ENCODE data around the gene HOXA10. TPM values are rescaled to one million over a fixed set of nuclear protein-coding genes. Genes with fewer than 3 reads are reported as not detected.

HOXA10 gene
- total and polyA plus RNA-seq, 4 donors = 0.21 to 0.29 (median 0.26) TPM; not detected in 1

- no peak overlapping the region for H3K4me3 ChIP-seq
- TF ChIP-seq CTCF (IDR thresholded peaks at IDR 0.05; ENCODE audit: control extremely low read depth, extremely low read depth) = no peak
- H3K9ac ChIP-seq (ENCODE audit: insufficient read depth in 1 of 2, low read length in 2 of 2) = no peak overlapping the region
Observed at GRCh38 chr7:27191161-27191731, 17.1 kb upstream of the HOXA10 start.

GRCh38 chr7:27189997-27190748 lies 16.1 kb upstream of the HOXA10 start:
- peaks cover 0 to 27% (median 16%) of the 10 kb centered on the region in 5 donors for H3K4me1 ChIP-seq (ENCODE audit: control insufficient read depth in 5 of 5, insufficient read depth in 5 of 5, low read length in 5 of 5)
- H3K4me3 ChIP-seq = no peak overlapping the region
- H3K9me3 ChIP-seq (ENCODE audit: control insufficient read depth in 4 of 4, insufficient read depth in 3 of 4, low read length in 3 of 4) = peaks cover 0 to 9% (median 0%) of the 10 kb centered on the region in 4 donors
- no peak for TF ChIP-seq CTCF (IDR thresholded peaks at IDR 0.05; ENCODE audit: control extremely low read depth, extremely low read depth)
- 40 to 46% methylated on average over 7 of the region's 7 CpGs for WGBS, 2 donors
- peaks cover 3 to 98% (median 94%) of the 10 kb centered on the region in 3 donors for H3K27me3 ChIP-seq (ENCODE audit: control insufficient read depth in 3 of 3, insufficient read depth in 3 of 3, low read length in 2 of 3)
- peak in 1 of 3 donors; percentile 8 for DNase-seq
- ATAC-seq (ENCODE audit: insufficient read depth, low FRiP score) = no peak
- H3K36me3 ChIP-seq (ENCODE audit: control insufficient read depth in 4 of 4, insufficient read depth in 4 of 4, low read length in 4 of 4) = no peaks in the 10 kb centered on the region
- no peak overlapping the region for H3K9ac ChIP-seq (ENCODE audit: insufficient read depth in 1 of 2, low read length in 2 of 2)
- H3K27ac ChIP-seq (ENCODE audit: low read depth in 1 of 2, low read length in 1 of 2) = no peak overlapping the region

More at GRCh38 chr7:27191161-27191731, 17.1 kb upstream of the HOXA10 start:
- ATAC-seq (ENCODE audit: insufficient read depth, low FRiP score) (no peak), DNase-seq (peak in 1 of 3 donors; percentile 9)
- Histone ChIP-seq H3K9me3 (ENCODE audit: control insufficient read depth in 4 of 4, insufficient read depth in 3 of 4, low read length in 3 of 4) (peaks cover 0 to 6% (median 0%) of the 10 kb centered on the region in 4 donors), H3K27ac (ENCODE audit: low read depth in 1 of 2, low read length in 1 of 2) (no peak overlapping the region), H3K36me3 (ENCODE audit: control insufficient read depth in 4 of 4, insufficient read depth in 4 of 4, low read length in 4 of 4) (no peaks in the 10 kb centered on the region), H3K4me1 (ENCODE audit: control insufficient read depth in 5 of 5, insufficient read depth in 5 of 5, low read length in 5 of 5) (peaks cover 0 to 25% (median 10%) of the 10 kb centered on the region in 5 donors), H3K27me3 (ENCODE audit: control insufficient read depth in 3 of 3, insufficient read depth in 3 of 3, low read length in 2 of 3) (peaks cover 3 to 98% (median 94%) of the 10 kb centered on the region in 3 donors)
- WGBS, 2 donors = 29 to 46% methylated on average over 15 of the region's 15 CpGs

GRCh38 chr7:27189295-27189996 lies 15.3 kb upstream of the HOXA10 start:
- Histone ChIP-seq H3K27ac (ENCODE audit: low read depth in 1 of 2, low read length in 1 of 2) (no peak overlapping the region), H3K4me3 (no peak overlapping the region), H3K4me1 (ENCODE audit: control insufficient read depth in 5 of 5, insufficient read depth in 5 of 5, low read length in 5 of 5) (peaks cover 0 to 32% (median 16%) of the 10 kb centered on the region in 5 donors), H3K36me3 (ENCODE audit: control insufficient read depth in 4 of 4, insufficient read depth in 4 of 4, low read length in 4 of 4) (no peaks in the 10 kb centered on the region), H3K9ac (ENCODE audit: insufficient read depth in 1 of 2, low read length in 2 of 2) (no peak overlapping the region), H3K27me3 (ENCODE audit: control insufficient read depth in 3 of 3, insufficient read depth in 3 of 3, low read length in 2 of 3) (peaks cover 3 to 98% (median 93%) of the 10 kb centered on the region in 3 donors), H3K9me3 (ENCODE audit: control insufficient read depth in 4 of 4, insufficient read depth in 3 of 4, low read length in 3 of 4) (peaks cover 0 to 12% (median 0%) of the 10 kb centered on the region in 4 donors)
- TF ChIP-seq CTCF (IDR thresholded peaks at IDR 0.05; ENCODE audit: control extremely low read depth, extremely low read depth) = no peak
- ATAC-seq (ENCODE audit: insufficient read depth, low FRiP score) (no peak), DNase-seq (peak in 1 of 3 donors; percentile 16)
- 12 to 18% methylated on average over 22 of the region's 22 CpGs for WGBS, 2 donors

Data from lung (tissue), 12 donors.